K562 (cell line): ENCODE measurements around the gene HNRNPK. TPM values are rescaled to one million over a fixed set of nuclear protein-coding genes. Genes with fewer than 3 reads are reported as not detected.

Source experiments
- DIDO1 ChIP-seq: fragments of 450-650 bp; IDR thresholded peaks from 2 replicates; pipeline ENCODE4 v1.6.1; 2016; ENCODE audit warnings: low read depth, missing biosample characterization, missing genetic modification characterization
- NRF1 ChIP-seq, 2 experiments: fragments of 450-650 bp; IDR thresholded peaks in 1 of 2; conservative IDR thresholded peaks in 1 of 2; 2 replicates each; pipeline ENCODE4 v1.6.1; 2014; ENCODE audit warnings: mild to moderate bottlenecking in 2 of 2
- OTX1 ChIP-seq: fragments of 450-650 bp; formaldehyde crosslinking; IDR thresholded peaks from 2 replicates; pipeline ENCODE4 v1.4.0; 2022; ENCODE audit warnings: mild to moderate bottlenecking
- PHB ChIP-seq: fragments of 250-450 bp; sonication (Bioruptor Pico); IDR thresholded peaks from 2 replicates; pipeline ENCODE4 v1.5.0; 2021
- SMARCA5 ChIP-seq: fragments of 450-650 bp; IDR thresholded peaks from 2 replicates; pipeline ENCODE4 v1.6.1; 2016
- TCF3 ChIP-seq: sonication (generic); formaldehyde crosslinking; IDR thresholded peaks from 2 replicates; pipeline ENCODE4 v1.4.0; 2020; ENCODE audit warnings: mild to moderate bottlenecking, missing genetic modification reagents
- ZFP30 ChIP-seq: fragments of 250-450 bp; sonication (Bioruptor Pico); IDR thresholded peaks from 2 replicates; pipeline ENCODE4 v1.8.0; 2022; ENCODE audit warnings: moderate library complexity, mild to moderate bottlenecking, inconsistent platforms, borderline replicate concordance
- ZNF174 ChIP-seq: fragments of 250-450 bp; sonication (Bioruptor Pico); IDR thresholded peaks from 2 replicates; pipeline ENCODE4 v1.4.0; 2020; ENCODE audit warnings: mild to moderate bottlenecking
- ZNF24 ChIP-seq: fragments of 450-650 bp; IDR thresholded peaks from 2 replicates; pipeline ENCODE4 v1.6.1; 2016
- polyA plus RNA-seq, 8 experiments: library from polyadenylated mRNA; depleted of rRNA in 4 of 8; stranded (reverse) in 5 of 8; unstranded in 3 of 8; fragments of >200 nt; fragmentation: Nextera tagmentation in 2 of 8; fragmentation: Illumina TruSeq in 1 of 8; extraction: Ambion mirVana in 2 of 8; extraction: Trizol in 1 of 8; gene quantifications; 2 replicates each; pipeline versions ENCODE4 v1.2.1 to v1.2.3, GENCODE V29; 2011 to 2014; ENCODE audit warnings: inconsistent platforms in 1 of 8, missing spikeins in 1 of 8
- total RNA-seq, 7 experiments: library from RNA; depleted of rRNA in 6 of 7; stranded (reverse); fragments of >200 nt in 6 of 7; fragmentation: Illumina TruSeq in 2 of 7; extraction: Trizol in 2 of 7; gene quantifications; 2 replicates each; pipeline versions ENCODE4 v1.2.1 to v1.2.3, GENCODE V29; 2011 to 2021; ENCODE audit warnings: low replicate concordance in 1 of 7
- TF ChIP-seq, protein P1 (sequence below), 2 experiments: fragments of 450-650 bp; IDR thresholded peaks; 2 replicates each; pipeline ENCODE4 v1.6.1; 2016; ENCODE audit warnings: mild to moderate bottlenecking in 2 of 2, borderline replicate concordance in 1 of 2, low read depth in 1 of 2, moderate library complexity in 1 of 2
- TF ChIP-seq, protein P2 (sequence below): fragments of 250-450 bp; sonication (Bioruptor Pico); IDR thresholded peaks from 2 replicates; pipeline ENCODE4 v1.8.0; 2021; ENCODE audit warnings: moderate library complexity, mild to moderate bottlenecking, inconsistent platforms
- TF ChIP-seq, protein P3 (sequence below): conservative IDR thresholded peaks from 2 replicates; pipeline ENCODE4 v1.6.1; 2011; ENCODE audit warnings: low read depth, mild to moderate bottlenecking, low read length; ENCODE audit not compliant: control insufficient read depth
- TF ChIP-seq, protein P4 (sequence below): fragments of 450-650 bp; formaldehyde crosslinking; IDR thresholded peaks from 2 replicates; pipeline ENCODE4 v1.4.0; 2022; ENCODE audit warnings: mild to moderate bottlenecking, moderate library complexity
- TF ChIP-seq, protein P5 (sequence below): fragments of 150-350 bp; conservative IDR thresholded peaks from 2 replicates; pipeline ENCODE4 v1.6.1; 2014; ENCODE audit warnings: low read length

HNRNPK gene
- total and polyA plus RNA-seq, 9 of the 15 experiments (the other 6 are each of a cell fraction or from before 2014, with no cell fraction given) = 224 to 883 (median 618) TPM

DNA sequence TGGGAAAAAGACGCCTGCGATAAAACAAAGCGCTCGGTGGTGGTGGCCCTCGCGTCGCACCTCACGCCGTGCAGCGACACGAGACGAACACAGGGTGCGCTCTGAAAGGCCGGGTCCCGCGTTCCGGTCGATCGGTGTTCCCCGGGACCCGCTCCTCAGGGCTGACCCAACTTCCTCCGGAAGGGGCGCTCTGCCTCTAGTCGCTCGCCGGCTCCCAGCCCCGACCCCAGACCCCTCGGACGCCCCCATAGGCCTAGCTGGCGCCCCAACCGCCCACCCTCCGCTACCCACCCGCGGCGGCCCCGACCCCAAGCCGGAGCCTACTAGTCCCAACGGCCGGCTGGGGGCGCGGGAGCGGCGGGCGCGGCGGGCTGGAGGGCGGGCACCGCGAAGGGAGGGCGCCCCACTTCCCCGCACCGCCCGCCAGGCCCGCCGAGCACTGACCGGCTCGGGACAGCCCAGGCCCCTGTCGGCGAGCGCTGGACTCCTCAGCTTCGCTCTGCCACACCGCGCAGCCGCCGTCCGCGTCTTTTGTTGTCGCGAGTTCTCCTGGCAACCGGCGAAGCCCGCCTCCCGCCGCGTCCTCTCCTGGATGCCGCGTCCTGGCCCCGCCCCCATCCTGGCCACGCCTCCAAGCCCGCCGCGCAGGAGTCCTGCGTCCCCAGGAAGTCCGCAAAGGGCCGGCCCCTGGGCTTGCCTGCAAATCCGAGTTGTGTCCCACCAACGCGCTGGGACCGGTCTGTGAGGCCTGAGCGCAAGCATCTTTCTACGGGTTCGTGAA is 58.9 kb downstream of the HNRNPK start, which contains the start of gene KIF27 (continued):
- TF ChIP-seq, protein P1, sequence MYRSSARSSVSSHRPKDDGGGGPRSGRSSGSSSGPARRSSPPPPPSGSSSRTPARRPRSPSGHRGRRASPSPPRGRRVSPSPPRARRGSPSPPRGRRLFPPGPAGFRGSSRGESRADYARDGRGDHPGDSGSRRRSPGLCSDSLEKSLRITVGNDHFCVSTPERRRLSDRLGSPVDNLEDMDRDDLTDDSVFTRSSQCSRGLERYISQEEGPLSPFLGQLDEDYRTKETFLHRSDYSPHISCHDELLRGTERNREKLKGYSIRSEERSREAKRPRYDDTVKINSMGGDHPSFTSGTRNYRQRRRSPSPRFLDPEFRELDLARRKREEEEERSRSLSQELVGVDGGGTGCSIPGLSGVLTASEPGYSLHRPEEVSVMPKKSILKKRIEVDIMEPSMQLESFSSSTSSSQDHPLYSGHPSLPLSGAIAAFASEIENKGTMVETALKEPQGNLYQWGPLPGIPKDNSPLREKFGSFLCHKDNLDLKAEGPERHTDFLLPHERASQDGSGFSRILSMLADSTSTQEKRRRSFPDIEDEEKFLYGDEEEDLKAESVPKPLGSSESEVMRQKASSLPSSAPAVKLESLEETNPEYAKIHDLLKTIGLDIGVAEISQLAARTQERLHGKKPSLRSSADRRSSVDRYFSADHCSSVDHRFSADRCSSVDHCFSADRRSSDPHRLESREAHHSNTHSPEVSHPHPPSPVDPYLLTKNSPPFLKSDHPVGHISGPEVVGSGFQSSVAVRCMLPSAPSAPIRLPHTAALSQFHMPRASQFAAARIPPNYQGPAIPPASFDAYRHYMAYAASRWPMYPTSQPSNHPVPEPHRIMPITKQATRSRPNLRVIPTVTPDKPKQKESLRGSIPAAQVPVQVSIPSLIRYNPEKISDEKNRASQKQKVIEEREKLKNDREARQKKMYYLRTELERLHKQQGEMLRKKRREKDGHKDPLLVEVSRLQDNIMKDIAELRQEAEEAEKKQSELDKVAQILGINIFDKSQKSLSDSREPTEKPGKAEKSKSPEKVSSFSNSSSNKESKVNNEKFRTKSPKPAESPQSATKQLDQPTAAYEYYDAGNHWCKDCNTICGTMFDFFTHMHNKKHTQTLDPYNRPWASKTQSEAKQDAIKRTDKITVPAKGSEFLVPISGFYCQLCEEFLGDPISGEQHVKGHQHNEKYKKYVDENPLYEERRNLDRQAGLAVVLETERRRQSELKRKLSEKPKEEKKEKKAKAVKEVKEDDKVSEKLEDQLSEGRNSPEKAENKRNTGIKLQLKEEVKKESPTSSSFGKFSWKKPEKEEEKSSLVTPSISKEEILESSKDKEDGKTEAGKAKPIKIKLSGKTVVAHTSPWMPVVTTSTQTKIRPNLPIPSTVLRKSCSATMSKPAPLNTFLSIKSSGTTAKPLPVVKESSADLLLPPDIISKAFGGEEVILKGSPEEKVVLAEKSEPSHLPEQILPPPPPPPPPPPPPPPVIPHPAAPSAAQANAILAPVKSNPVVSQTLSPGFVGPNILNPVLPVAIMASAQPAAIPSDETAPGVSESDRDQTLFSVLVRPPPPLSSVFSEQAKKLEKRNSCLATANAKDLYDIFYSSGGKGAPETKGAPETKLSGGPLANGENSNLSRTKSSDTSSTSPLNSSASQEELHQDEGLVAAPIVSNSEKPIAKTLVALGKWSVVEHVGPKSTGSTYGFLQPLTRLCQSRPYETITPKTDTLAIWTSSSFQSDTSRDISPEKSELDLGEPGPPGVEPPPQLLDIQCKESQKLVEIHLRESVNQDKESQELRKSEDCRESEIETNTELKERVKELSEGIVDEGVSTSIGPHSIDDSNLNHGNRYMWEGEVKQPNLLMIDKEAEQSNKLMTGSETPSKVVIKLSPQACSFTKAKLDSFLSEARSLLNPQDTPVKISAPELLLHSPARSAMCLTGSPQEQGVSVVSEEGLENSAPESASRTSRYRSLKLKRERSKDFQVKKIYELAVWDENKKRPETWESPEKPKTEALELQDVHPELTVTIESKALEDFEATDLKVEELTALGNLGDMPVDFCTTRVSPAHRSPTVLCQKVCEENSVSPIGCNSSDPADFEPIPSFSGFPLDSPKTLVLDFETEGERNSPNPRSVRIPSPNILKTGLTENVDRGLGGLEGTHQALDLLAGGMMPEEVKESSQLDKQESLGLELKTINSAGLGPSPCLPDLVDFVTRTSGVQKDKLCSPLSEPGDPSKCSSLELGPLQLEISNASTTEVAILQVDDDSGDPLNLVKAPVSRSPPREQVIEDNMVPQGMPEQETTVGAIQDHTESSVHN (IDR thresholded peaks at IDR 0.05; ENCODE audit: borderline replicate concordance in 1 of 2, low read depth in 1 of 2) = no peak
- TF ChIP-seq, protein P2, sequence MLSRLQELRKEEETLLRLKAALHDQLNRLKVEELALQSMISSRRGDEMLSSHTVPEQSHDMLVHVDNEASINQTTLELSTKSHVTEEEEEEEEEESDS (CRISPR knock-in tag) = no peak
- TF ChIP-seq NRF1 (conservative IDR thresholded peaks at IDR 0.05 in 1 of 2, IDR thresholded peaks at IDR 0.05 in 1 of 2) (peak; percentile 89 to 90), ZNF24 (no peak), ZNF174 (no peak), DIDO1 (tag) (no peak), OTX1 (CRISPR knock-in tag) (no peak), SMARCA5 (no peak; the same call in 1 of the 2 replicates), PHB (CRISPR knock-in tag) (no peak), TCF3 (no peak), ZFP30 (no peak)
- TF ChIP-seq, protein P3, sequence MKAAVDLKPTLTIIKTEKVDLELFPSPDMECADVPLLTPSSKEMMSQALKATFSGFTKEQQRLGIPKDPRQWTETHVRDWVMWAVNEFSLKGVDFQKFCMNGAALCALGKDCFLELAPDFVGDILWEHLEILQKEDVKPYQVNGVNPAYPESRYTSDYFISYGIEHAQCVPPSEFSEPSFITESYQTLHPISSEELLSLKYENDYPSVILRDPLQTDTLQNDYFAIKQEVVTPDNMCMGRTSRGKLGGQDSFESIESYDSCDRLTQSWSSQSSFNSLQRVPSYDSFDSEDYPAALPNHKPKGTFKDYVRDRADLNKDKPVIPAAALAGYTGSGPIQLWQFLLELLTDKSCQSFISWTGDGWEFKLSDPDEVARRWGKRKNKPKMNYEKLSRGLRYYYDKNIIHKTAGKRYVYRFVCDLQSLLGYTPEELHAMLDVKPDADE = no peak
- TF ChIP-seq, protein P4, sequence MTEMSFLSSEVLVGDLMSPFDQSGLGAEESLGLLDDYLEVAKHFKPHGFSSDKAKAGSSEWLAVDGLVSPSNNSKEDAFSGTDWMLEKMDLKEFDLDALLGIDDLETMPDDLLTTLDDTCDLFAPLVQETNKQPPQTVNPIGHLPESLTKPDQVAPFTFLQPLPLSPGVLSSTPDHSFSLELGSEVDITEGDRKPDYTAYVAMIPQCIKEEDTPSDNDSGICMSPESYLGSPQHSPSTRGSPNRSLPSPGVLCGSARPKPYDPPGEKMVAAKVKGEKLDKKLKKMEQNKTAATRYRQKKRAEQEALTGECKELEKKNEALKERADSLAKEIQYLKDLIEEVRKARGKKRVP (CRISPR knock-in tag) = no peak
- TF ChIP-seq, protein P5, sequence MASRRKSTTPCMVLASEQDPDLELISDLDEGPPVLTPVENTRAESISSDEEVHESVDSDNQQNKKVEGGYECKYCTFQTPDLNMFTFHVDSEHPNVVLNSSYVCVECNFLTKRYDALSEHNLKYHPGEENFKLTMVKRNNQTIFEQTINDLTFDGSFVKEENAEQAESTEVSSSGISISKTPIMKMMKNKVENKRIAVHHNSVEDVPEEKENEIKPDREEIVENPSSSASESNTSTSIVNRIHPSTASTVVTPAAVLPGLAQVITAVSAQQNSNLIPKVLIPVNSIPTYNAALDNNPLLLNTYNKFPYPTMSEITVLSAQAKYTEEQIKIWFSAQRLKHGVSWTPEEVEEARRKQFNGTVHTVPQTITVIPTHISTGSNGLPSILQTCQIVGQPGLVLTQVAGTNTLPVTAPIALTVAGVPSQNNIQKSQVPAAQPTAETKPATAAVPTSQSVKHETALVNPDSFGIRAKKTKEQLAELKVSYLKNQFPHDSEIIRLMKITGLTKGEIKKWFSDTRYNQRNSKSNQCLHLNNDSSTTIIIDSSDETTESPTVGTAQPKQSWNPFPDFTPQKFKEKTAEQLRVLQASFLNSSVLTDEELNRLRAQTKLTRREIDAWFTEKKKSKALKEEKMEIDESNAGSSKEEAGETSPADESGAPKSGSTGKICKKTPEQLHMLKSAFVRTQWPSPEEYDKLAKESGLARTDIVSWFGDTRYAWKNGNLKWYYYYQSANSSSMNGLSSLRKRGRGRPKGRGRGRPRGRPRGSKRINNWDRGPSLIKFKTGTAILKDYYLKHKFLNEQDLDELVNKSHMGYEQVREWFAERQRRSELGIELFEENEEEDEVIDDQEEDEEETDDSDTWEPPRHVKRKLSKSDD = no peak
